D341Med (cell line): ENCODE measurements around the gene APOBEC3G.
A peak's percentile ranks its signal among the peaks of the same experiment; 100 is the strongest.

Experiments used
- DNase-seq: peaks from one replicate; pipeline ENCODE4 v3.0.0; 2012; ENCODE audit warnings: low spot score

APOBEC3G gene

DNA sequence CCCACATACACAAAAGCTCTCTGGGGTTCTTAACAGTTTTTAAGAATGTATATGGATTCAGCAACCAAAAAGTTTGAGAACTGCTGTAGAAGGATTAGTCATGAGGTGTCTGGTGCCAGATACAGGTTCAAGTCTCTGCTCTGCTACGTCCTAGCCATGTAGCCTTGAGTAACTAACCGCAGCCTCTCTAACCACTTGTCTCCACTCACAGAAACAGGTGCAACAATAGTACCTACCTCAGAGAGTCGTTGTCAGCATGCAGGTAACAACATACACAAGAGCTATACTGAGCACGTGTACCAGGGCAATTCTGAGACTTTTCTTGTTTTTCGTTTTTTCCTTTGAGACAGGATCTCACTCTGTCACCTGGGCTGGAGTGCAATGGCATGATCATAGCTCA is 48.5 kb downstream of the APOBEC3G start:
- no peak for DNase-seq

DNA sequence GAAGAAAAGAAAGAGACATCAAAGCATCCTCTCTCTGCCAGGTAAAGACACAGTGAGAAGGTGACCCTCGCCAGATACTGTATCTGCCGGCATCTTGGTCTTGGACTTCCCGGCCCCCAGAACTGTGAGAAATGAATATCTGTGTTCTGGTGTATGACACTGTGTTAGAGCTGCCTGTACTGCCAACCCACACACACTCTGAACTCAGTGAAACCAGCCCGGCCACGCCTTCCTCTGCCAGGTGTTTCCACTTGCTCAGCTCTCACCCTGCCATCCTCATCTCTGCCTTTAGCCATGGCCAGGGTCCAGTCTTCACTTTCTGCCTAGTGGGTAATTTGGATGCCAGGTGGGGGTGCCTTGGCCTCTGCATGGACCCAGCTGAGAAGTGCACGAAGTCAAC is 51.4 kb downstream of the APOBEC3G start:
- peak; percentile 7 for DNase-seq

GRCh38 chr22:39129081-39129480 is 52.0 kb downstream of the APOBEC3G start:
- no peak for DNase-seq

DNA sequence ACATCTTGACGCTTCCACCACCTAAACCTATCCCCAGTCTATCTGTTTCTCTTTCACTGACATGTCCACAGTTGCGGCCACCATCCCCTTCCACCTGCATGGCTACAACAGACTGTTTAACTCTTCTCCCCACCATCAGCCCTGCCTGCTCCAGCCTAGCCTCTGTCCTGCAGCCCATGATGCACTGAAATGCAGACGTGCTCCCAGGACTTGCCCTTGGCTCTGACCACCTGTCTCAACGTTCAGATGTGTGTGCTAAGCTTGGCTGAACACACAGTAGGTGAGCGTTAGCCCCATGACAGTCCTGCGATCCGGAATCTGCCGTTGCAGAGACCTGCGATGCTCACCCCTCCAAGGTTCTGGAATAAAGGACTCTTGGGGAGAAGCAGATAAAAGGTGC is 52.7 kb downstream of the APOBEC3G start:
- DNase-seq = peak; percentile 11

GRCh38 chr22:39130152-39130704 is 53.2 kb downstream of the APOBEC3G start:
- peak; percentile 8 for DNase-seq

- DNase-seq = peak; percentile 18
Observed at GRCh38 chr22:39130892-39131855, 54.1 kb downstream of the APOBEC3G start.

GRCh38 chr22:39132281-39132680 is 55.2 kb downstream of the APOBEC3G start:
- no peak for DNase-seq

DNA sequence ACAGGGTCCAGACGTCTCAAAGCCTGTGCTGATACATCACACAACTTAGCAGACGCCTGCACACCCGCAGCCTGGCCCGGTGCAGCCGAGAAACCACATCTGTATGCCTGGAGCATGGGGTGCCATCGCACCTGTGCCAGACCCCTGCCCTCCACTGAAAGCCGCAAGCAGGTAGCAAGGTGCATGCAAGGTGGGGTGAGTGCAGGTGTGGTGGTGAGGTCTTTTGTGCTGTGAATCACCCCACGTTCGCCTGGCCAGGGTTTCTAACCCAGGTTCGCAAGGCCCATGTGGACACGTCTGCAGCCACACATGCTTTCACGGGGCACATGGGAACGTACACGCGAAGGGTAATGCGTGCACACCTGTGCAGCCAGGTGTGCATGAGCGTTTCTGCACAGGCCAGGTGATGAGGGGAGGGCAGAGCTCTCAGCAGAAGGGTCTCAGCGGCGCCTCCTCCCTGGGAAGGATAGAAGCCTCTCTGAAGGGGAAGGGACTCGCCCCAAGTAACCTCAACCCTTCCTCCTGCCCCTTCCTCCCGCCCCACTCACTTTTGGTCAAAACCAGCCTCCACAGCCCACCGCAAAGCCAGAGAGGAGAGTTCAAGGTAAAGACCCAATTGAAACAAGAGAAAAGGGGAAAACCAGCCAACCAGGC is 55.9 kb downstream of the APOBEC3G start:
- peak; percentile 12 for DNase-seq

DNA sequence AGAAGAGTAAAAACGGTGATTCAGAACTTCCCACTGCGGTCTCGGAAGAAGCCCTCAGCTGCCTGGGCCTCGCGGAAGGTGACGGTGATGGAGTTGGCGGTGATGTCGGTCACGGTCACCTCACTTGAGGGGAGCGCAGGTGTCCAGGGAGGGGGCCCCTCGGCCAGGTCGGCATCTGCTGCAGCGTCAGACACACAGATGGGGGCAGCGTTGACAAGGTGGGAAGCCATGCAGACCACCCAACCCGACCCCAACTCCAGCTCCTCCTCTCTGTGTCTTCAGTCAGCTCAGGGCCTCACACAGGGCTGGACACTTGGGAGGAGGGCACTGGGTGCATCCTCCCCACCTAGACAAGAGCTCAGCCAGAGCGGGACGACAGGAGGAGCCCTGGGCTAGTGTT is 56.8 kb downstream of the APOBEC3G start:
- DNase-seq = no peak

GRCh38 chr22:39134366-39135091 is 57.5 kb downstream of the APOBEC3G start:
- DNase-seq = no peak

DNA sequence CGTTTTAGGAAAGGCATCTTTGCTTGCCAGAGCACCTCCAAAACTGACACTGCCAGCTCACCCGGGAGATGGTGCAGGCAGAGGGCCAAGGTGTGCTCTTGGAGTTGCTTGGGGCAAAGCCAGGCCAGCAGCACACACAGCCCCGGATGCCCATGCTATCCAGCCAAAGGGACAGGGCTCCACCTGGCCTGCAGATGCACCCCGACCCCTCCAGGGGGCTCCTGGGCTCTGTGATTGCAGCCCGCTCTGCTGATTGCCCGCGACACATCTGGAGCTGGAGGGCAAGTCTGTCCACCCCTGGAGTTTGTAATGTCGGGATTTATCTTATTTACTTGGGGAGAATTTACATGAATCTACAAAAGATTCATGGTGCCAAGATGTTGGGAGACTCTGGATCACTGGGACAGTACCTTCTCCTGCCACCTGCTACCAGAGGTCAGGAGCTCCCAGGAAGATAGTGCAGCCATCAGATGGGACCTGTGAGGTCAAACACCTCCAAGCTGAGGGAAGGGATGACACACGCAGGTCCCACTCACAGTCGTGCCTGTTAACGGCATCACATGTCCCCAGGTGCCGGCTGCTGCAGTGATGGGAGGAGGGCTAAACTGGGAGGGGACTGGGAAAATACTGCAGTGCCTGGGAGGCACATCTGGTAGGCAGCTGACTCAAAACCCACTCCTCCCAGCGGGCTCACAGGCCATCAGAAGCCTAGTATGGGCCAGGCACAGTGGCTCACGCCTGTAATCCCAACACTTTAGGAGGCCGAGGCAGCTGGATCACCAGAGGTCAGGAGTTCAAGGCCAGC is 58.2 kb downstream of the APOBEC3G start:
- peak; percentile 78 for DNase-seq

DNA sequence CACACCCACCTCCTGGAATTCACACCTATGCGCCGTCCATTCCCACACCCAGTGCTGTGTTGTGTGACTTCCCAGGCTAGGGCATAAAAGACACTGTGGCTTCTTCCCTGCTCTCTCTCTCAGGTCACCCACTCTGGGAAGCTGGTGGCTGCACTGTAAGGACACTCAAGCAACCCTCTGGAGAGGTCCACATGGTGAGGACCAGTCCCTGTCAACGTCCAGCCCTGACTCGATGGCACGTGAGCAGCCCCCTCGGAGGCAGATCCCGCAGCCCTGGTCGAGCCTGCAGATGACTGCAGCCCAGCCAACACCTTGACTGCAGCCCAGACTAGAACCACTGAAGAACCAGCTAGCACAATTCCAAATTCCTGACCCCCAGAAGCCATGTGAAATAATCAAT is 59.2 kb downstream of the APOBEC3G start:
- DNase-seq = no peak
